Stimulated activated CD4-positive, alpha-beta T cell treated with anti-CD3 and anti-CD28 coated beads, Interleukin-2, amount 100 ng/mL, for 48 hours (primary cell): ENCODE data around the gene EPS8L3.

Experiments used
- DNase-seq, 2 donors: peaks; one replicate each; pipeline ENCODE4 v3.0.0-alpha.2; 2020

Gene EPS8L3

GRCh38 chr1:109793089-109793485, 29.4 kb upstream of the EPS8L3 start:
- DNase-seq, result no peak

DNA sequence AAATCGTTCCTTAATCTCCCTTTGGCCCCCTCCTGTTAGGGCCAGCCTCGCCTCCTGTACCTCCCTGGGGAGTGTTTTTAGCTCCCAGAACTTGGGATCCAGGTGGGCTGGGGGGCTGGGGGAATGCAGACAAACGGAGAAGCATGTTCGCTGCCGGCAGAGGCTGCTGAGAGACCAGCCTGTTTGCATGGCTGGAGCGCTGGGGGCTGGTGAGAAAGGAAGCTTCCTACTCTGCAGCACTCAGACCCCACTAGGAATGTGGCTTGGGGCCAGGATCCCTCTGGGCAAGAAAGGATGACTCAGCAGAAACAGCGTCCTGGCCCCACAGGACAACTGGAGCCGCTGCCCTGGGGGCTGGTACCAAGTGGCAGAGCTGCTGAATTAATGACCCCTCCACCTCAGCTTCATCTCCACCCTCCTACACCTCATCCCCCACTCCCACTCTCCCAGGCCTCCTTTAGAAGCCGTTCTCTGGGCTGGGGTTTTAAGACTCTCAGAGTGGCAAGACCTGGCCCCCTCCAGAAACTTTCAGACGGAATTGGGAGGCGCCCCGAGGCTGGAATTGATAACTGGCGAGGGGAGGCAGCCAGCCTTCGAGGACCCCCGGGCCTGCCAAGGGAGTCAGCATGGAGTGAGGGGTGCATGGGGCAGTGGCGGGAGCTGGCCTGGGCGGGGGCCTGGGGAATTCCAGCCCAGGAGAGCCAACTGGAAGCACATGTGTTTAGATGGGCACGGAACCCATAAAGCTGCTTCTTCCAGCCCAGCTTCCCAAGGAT, 28.5 kb upstream of the EPS8L3 start:
- DNase-seq, result no peak

- no peak for DNase-seq
These were observed 27.8 kb upstream of the EPS8L3 start for GRCh38 chr1:109791495-109792043.

DNA sequence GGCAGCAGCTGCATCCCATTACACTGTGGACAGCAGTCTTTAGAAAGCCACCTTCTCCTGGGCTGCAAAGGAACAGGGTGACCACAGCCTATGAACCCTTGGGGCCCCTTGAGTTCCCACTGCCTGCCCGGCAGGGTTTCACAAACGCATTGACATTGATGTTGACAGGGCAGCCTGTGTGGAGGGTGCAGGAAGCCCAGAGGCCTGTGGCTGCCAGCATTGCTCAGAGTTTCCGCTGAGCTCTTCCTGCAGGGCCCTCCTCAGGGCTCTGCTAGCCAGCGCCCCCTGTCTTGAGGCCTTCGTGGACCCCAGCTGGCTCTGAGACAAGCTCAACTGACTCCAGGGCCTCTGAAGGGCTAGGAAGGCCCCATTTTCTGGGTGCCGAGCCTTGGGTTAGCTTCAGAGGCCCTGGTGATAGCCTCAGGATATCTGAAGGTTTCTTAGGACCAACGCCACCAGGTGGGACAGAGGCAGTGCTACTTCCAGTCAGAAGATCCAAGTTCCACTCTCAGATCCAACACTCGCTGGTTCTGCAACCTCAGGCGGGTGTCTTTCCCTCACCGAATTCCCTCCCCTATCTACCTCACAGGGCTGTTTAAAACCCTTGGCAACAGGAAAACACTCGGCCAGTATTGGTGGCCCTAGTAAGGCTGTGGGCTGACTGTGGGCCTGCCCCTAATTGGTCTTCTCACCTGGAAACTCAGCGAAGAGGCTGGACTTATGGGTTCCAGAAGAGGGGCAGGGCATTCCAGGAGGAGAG, 27.2 kb upstream of the EPS8L3 start:
- peak; percentile 67 to 71 for DNase-seq

GRCh38 chr1:109790329-109790728, 26.6 kb upstream of the EPS8L3 start:
- no peak for DNase-seq

DNA sequence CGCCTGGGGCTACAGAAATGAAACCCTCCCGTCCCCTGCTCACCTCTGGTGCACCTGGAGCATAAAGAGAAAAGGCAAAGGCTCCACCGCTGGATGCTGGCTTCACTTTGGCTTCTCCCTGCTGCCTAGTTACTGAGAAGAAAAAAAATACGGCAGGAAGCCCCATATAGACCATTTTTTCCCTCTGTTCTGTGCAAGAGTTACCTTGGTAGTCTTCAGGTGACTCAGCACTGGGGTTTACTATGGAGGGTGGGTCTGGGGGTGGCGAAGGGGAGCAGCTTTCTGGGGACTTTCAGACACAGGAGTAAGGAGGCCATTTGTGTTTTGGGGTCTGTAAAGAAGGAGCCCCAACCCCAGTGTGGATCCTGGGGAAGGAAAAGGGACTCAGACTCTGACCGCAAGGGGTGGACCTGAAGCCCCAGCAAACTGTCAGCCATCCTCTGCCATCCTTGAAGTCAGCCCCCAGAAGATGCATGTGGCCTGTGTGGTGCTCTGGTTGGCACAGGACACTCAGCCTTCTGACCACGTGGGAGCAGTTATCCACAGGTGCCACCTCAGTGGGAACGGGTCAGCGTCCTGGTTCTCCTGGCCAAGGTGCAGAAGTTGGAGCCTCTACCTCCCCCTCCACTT, 25.9 kb upstream of the EPS8L3 start:
- no peak for DNase-seq

- DNase-seq, result no peak
These were observed 25.2 kb upstream of the EPS8L3 start for GRCh38 chr1:109788695-109789521.

- no peak for DNase-seq
These were observed 24.3 kb upstream of the EPS8L3 start for GRCh38 chr1:109787845-109788601.

DNA sequence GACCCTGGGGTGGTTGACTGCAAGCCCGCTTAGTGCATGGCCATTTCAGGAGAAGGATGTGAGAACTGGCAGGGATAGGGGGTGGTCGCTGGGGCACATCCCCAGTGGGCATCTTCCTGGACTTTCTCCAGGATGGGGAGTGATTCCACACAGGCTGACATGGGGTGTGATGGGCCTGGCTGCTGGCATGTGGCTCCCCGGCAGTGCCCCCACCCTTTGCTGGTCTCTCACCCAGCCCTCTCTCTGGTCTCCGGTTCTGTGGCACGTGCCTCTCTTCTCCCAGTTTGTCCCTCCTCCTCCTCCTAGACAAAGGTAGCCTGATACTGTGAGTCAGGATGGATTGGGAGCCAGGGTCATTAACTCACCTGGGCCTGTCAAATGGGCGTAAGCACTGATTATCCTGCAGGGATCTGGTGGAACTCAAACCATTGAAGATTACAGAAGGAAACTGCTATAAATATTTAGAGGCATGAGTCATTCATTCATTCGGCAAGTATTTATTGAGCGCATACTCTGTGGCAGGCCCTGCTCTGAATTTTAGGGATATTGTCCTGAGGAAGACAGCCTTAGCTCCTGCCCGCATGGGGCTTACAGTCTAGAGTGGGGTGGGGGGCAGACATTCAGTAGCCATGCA, 23.6 kb upstream of the EPS8L3 start:
- DNase-seq, result no peak

DNA sequence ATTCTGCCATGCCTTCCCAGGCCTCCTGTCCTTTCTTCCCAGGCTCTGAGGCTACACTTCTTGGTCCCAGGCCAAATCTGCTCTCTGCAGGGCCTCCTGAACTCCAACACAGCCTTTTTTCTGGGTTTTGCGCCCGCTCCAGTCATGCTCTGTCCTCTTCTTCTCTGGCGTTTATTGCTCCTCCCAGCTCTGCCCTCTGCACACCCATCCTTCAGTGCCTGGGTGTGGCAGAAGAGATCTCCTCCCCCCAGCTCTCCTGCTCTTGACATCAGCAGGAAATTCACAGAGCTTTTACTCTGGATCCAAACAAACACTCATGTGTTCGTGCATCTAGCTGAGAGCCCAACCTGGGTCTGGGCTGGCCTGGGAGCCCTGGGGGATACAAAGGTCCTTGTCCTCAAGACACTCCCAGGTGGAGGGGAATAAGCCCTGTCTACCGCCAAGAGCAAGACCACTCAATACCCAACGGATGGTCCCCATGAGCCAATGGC, 22.9 kb upstream of the EPS8L3 start:
- no peak for DNase-seq

- DNase-seq, result no peak
These were observed 22.4 kb upstream of the EPS8L3 start for GRCh38 chr1:109786112-109786480.

DNA sequence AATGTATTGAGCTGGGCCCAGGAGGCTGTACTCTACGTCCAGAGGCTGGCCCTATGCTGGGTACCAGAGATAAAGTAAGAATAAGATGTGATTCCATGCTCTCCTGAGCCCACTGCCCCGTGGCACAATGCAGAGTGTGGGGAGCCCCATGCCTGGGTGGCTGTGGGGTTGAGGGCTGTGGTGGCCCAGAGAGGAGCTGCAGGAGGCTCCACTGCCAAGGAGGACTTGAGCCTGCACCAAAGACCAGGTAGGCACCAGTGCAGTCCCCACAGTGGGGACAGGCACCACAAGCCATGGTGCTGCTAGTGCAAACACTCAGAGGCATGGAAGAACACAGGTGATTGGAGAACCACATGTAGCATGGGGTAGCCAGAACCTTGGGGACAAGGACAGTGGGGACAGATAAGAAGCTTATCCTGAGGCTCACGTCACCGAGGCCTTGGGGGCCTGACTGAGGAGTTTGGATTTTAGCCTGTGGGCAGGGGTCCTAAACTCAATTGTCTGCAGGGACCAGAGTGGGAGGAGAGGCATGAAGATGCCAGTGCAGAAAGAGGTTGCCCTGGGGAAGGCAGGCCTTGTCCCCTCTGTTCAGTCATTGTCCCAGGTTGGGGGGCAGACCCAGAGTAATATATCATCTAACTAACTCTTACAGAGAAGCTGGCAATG, 21.9 kb upstream of the EPS8L3 start:
- no peak for DNase-seq

DNA sequence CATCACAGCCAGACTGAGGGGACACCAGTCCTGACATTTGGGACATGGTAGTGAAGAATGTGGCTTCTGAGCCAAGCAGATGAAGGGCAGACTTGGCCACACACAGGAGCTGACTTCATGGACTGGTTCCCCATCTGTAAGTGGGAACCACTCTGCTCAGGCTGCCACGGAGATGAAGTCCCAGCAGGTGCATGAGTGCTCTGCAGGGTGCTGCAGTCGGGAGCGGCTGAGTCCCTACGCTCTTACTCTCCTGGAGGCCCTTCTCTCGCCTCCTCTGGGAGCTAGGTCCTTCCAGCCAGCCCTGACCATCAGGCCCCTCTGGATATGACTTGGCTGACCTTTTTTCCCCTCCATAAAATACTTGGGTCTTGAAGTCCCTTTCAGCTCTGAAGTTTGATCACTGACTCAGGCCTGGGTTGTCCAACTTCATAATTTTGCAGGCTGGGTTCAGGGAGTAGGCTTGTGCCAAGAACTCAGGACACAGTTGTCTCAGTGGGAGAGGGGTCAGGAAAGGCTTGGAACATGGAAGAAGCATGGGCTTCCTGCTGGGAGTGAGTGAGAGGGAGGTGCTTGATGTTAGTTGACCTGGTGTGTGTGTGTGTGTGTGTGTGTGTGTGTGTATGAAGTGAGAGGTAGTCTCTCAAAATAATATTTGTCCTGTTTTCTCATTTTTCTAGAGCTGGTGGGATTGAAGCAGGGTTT, 21.0 kb upstream of the EPS8L3 start:
- no peak for DNase-seq

- no peak for DNase-seq
These were observed 19.7 kb upstream of the EPS8L3 start for GRCh38 chr1:109783436-109783835.

- DNase-seq, result no peak
These were observed 19.2 kb upstream of the EPS8L3 start for GRCh38 chr1:109782927-109783326.

DNA sequence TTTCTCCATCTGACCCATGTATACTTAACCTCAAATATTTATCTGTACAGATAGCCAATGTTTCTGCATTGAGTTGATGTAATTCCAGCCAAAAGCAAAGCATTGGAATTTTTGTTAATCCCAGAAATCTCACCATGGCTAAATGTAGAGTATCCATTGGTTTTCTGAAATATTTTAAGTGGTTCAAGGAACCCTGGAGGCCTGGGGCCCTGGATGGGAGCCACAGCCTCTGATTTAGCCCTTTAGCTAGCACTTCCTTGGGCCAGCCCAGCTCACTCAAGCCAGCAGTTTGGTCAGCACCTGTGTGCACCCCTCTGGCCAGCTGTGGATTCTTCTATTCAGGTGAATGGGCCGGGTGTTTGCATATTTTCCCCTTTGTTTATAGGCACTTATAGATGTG, 18.8 kb upstream of the EPS8L3 start:
- DNase-seq, result no peak

GRCh38 chr1:109781806-109782205, 18.1 kb upstream of the EPS8L3 start:
- no peak for DNase-seq

- no peak for DNase-seq
These were observed 17.3 kb upstream of the EPS8L3 start for GRCh38 chr1:109780982-109781381.

DNA sequence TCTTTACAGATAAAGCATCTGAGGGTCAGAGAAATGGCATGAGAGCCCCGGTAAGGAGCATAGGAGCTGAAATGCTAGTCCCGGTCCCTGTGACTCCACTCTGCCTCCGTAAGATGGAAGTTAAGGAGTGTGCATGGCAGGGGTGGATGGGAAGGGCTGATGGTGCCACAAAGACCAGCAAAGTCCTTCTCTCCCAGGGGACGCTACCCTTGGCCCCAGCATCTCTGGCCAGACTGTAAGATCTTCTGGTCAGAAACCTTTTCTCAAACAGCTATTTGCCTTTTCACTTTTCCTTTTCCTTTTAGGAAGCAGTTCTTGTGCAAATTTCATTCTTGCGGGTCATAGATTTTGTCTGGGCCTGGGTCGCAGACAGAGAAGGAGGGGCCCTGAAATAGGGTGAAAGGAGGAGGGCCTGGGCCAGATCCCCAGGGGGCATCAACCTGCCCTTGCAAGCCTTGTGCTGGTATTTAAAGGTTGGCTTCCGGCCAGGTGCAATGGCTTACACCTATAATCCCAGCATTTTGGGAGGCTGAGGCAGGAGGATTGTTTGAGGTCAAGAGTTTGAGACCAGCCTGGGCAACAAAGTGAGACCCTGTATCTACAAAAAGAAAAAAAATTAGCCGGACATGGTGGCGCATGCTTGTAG, 14.4 kb upstream of the EPS8L3 start:
- no peak for DNase-seq

DNA sequence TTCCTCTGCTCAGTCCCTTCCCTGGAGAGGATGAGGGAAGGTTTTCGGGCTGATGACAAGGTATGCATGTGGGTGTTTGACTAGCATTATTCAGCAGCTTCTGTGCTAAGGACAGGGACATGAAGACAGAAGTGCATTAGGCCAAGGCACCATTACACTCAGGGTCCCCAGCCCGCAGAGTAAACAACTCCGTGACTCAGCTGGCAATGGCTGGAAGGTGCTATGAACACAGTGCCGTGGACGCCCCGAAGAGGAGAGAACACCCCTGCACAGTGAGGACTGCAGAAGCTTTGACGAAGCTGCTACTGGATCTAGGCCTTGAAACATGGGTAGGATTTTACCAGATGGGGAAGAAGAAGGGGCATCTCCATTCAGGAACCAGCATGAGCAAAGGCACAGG, 13.7 kb upstream of the EPS8L3 start:
- no peak for DNase-seq
